HG02973 (cell line): ENCODE data around the gene NHERF2.

Experiments
- ATAC-seq: cut with Tn5 transposase; IDR thresholded peaks from one replicate; pipeline ENCODE4 v1.9.1; 2021; ENCODE audit warnings: moderate library complexity; ENCODE audit not compliant: unreplicated experiment

The NHERF2 gene

GRCh38 chr16:2079991-2080390 is 53.3 kb downstream of the NHERF2 start:
- no peak for ATAC-seq

DNA sequence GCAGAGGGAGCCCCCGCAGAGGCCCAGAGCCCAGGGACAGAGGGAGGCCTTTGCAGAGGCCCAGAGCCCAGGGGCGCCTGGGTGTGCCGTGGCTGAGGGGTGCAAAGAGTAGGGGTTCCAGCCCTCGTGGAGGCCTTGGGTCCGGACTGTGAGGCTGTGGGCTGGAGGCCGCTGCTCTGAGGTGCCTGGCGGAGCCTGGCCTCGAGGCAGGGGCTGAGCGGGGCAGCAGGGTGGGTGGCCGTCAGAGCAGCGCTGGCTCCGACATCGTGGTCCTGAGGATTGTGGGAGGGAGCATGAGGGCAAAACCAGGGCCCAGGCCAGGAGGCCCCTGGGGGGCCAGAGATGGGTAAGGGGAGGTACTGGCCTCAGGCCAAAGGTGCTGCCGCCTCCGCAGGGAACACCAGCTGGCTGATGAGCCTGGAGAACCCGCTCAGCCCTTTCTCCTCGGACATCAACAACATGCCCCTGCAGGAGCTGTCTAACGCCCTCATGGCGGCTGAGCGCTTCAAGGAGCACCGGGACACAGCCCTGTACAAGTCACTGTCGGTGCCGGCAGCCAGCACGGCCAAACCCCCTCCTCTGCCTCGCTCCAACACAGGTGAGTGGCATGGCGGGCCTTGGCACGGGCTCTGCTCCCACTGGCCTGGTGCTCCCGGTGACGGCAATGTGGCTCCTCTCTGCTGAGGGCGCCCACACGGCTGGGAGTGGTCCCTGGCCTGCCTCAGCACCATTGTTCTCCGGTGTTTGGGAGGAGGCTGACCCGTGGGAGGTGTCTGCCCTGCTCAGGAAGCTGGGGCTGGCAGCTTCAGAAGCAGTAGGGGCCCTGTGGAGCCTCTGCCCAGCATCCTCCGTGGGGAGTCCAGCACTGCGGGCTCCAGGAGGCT is 54.7 kb downstream of the NHERF2 start:
- no peak for ATAC-seq

GRCh38 chr16:2082171-2082982 is 55.7 kb downstream of the NHERF2 start:
- ATAC-seq: no peak

GRCh38 chr16:2082983-2083364 is 56.3 kb downstream of the NHERF2 start:
- no peak for ATAC-seq

DNA sequence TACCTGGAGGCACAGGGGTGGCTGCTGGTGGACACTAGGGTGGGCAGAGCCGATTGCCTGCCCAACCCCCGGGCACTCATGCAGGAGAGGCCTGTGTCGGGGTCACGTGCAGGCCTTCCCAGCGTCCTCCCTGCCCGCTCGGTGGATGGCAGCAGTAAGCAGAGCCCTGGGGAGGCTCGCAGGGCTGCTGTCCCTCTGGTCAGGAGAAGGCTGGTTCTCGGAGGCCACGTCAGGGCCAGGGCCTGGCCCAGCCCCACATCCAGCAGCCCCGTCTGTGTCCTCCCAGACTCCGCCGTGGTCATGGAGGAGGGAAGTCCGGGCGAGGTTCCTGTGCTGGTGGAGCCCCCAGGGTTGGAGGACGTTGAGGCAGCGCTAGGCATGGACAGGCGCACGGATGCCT is 56.7 kb downstream of the NHERF2 start:
- ATAC-seq: no peak

- ATAC-seq: no peak
These were observed 57.4 kb downstream of the NHERF2 start for GRCh38 chr16:2083876-2084780.

GRCh38 chr16:2084895-2085625 is 58.4 kb downstream of the NHERF2 start:
- ATAC-seq: no peak

DNA sequence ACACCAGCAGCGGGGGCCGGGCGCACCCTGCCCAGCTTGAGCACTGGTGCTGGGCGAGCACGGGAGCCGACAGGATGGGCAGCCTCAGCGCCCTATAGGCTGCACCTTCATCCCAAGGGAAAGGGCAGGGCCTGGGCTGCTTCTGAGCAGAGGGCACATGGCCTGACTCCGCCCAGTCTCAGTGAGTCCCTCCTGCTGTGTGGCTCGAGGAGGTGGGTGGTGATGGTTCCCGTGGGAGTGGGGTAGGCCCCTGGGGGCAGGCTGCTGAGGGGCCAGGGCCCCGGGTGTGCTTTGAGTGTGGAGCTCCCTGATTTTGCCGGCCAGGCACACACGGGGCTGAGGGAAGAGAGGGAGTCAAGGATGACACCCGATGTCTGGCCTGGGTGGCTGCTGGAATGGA is 59.0 kb downstream of the NHERF2 start:
- no peak for ATAC-seq

GRCh38 chr16:2086106-2086742 is 59.5 kb downstream of the NHERF2 start:
- no peak for ATAC-seq

DNA sequence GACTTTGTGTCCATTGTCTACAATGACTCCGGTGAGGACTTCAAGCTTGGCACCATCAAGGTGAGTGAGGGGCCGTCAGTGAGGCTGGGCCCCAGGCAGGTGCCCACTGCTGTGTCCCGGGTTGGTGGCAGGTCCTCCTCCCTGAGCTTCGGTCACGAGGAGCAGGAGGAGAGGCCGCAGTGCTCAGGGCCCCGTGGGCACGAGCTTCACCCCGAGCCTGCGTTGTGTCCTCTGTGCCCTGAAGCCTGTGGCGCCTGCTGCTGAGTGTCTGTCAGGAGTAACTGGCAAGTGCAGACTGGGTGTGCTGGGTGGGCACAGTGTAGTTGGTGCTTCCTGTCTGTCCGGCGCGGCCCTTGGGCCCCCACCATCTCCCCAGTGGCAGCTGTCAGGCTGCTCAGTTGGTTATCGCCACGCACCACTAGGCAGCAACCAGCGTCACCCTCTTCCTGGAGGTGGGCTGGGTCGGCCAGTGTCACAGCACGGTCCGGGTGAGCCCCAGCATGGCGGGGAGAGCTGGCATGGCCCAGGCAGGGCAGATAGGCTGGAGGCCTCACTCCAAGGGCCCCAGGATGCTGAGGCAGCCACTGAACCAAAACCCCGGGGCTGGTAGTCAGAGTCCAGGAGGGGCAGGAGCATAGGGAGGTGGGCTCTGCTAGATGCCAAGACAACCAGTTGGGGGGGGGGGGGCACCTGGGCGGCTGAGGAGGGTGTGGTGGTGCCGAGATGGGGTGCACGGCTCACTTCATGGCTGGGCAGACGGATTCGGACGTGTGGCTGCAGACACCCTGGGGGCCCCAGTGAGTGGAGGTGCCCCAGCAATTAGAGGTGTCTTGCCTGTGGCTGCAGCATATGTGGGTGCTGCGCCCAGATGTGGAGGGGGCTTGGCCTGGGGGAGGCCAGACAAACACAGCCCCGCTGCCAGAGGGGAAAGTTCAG is 60.4 kb downstream of the NHERF2 start:
- no peak for ATAC-seq

DNA sequence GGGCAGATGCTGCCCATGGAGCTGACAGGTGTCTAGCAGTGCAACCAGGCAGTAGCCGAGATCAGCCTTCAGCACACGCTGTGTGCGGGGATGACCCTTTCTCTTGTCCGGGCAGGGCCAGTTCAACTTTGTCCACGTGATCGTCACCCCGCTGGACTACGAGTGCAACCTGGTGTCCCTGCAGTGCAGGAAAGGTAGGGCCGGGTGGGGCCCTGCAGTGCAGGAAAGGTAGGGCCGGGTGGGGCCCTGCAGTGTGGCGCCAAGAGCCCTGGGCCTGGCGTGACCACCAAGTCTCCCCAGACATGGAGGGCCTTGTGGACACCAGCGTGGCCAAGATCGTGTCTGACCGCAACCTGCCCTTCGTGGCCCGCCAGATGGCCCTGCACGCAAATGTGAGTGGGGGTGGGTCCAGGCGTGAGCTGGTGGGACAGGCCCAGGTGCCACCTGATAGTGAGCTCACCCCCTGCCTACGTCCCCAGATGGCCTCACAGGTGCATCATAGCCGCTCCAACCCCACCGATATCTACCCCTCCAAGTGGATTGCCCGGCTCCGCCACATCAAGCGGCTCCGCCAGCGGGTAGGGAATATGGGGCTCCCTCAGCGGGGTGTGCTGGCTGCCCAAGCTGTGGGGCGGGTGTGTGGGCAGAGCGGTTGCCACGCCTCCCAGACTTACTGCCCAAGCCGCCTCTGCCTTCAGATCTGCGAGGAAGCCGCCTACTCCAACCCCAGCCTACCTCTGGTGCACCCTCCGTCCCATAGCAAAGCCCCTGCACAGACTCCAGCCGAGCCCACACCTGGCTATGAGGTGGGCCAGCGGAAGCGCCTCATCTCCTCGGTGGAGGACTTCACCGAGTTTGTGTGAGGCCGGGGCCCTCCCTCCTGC is 61.3 kb downstream of the NHERF2 start:
- no peak for ATAC-seq
